HEK293 (cell line): ENCODE data around the gene PPP6C.
A peak's percentile ranks its signal among the peaks of the same experiment; 100 is the strongest.

ENCODE experiments used
- BCL6B ChIP-seq: fragments of 450-650 bp; formaldehyde crosslinking; IDR thresholded peaks from 2 replicates; pipeline ENCODE4 v1.5.1; 2017; ENCODE audit warnings: missing biosample characterization, missing genetic modification characterization
- GFI1B ChIP-seq: fragments of 450-650 bp; formaldehyde crosslinking; IDR thresholded peaks from 2 replicates; pipeline ENCODE4 v1.5.1; 2016; ENCODE audit warnings: missing biosample characterization, missing genetic modification characterization
- PRDM2 ChIP-seq: fragments of 450-650 bp; formaldehyde crosslinking; IDR thresholded peaks from 2 replicates; pipeline ENCODE4 v1.5.1; 2016; ENCODE audit warnings: missing biosample characterization, missing genetic modification characterization, borderline replicate concordance
- SP7 ChIP-seq: fragments of 450-650 bp; formaldehyde crosslinking; IDR thresholded peaks from 2 replicates; pipeline ENCODE4 v1.5.1; 2016; ENCODE audit warnings: missing biosample characterization, missing genetic modification characterization
- YY1 ChIP-seq: fragments of 450-650 bp; formaldehyde crosslinking; IDR thresholded peaks from 2 replicates; pipeline ENCODE4 v1.5.1; 2018; ENCODE audit warnings: missing biosample characterization, missing genetic modification characterization
- ZBTB44 ChIP-seq: fragments of 450-650 bp; IDR thresholded peaks from 2 replicates; pipeline ENCODE4 v1.5.1; 2018; ENCODE audit warnings: missing biosample characterization, mild to moderate bottlenecking, missing genetic modification characterization
- ZNF132 ChIP-seq: fragments of 450-650 bp; formaldehyde crosslinking; IDR thresholded peaks from 2 replicates; pipeline ENCODE4 v1.5.1; 2017; ENCODE audit warnings: missing biosample characterization, missing genetic modification characterization, borderline replicate concordance
- ZNF157 ChIP-seq: fragments of 450-650 bp; formaldehyde crosslinking; IDR thresholded peaks from 2 replicates; pipeline ENCODE4 v1.5.1; 2016; ENCODE audit warnings: missing biosample characterization, missing genetic modification characterization
- ZNF18 ChIP-seq: fragments of 450-650 bp; formaldehyde crosslinking; IDR thresholded peaks from 2 replicates; pipeline ENCODE4 v1.5.1; 2016; ENCODE audit warnings: missing biosample characterization, missing genetic modification characterization
- ZNF23 ChIP-seq: fragments of 450-650 bp; formaldehyde crosslinking; IDR thresholded peaks from 2 replicates; pipeline ENCODE4 v1.5.1; 2016; ENCODE audit warnings: missing biosample characterization, missing genetic modification characterization, borderline replicate concordance
- ZNF239 ChIP-seq: fragments of 450-650 bp; formaldehyde crosslinking; IDR thresholded peaks from 2 replicates; pipeline ENCODE4 v1.5.1; 2016; ENCODE audit warnings: missing biosample characterization, missing genetic modification characterization
- ZNF311 ChIP-seq: fragments of 450-650 bp; formaldehyde crosslinking; IDR thresholded peaks from 2 replicates; pipeline ENCODE4 v1.5.1; 2017; ENCODE audit warnings: missing biosample characterization, missing genetic modification characterization, borderline replicate concordance
- ZNF366 ChIP-seq: fragments of 450-650 bp; formaldehyde crosslinking; conservative IDR thresholded peaks from 2 replicates; pipeline ENCODE4 v1.5.1; 2016; ENCODE audit warnings: missing biosample characterization, missing genetic modification characterization
- ZNF426 ChIP-seq: fragments of 450-650 bp; formaldehyde crosslinking; IDR thresholded peaks from 2 replicates; pipeline ENCODE4 v1.5.1; 2017; ENCODE audit warnings: missing biosample characterization, missing genetic modification characterization, mild to moderate bottlenecking, inconsistent platforms, moderate library complexity
- ZNF473 ChIP-seq: fragments of 450-650 bp; formaldehyde crosslinking; IDR thresholded peaks from 2 replicates; pipeline ENCODE4 v1.5.1; 2017; ENCODE audit warnings: missing biosample characterization, missing genetic modification characterization
- ZNF529 ChIP-seq: fragments of 450-650 bp; formaldehyde crosslinking; IDR thresholded peaks from 2 replicates; pipeline ENCODE4 v1.5.1; 2017; ENCODE audit warnings: missing genetic modification characterization, missing biosample characterization; ENCODE audit not compliant: insufficient replicate concordance
- ZNF549 ChIP-seq: fragments of 450-650 bp; IDR thresholded peaks from 2 replicates; pipeline ENCODE4 v1.5.1; 2018; ENCODE audit warnings: missing biosample characterization, missing genetic modification characterization, mild to moderate bottlenecking, inconsistent platforms, moderate library complexity
- ZNF629 ChIP-seq: fragments of 450-650 bp; formaldehyde crosslinking; IDR thresholded peaks from 2 replicates; pipeline ENCODE4 v1.5.1; 2017; ENCODE audit warnings: missing biosample characterization, missing genetic modification characterization
- ZNF692 ChIP-seq: fragments of 450-650 bp; formaldehyde crosslinking; IDR thresholded peaks from 2 replicates; pipeline ENCODE4 v1.5.1; 2016; ENCODE audit warnings: missing biosample characterization, missing genetic modification characterization
- ZNF701 ChIP-seq: fragments of 450-650 bp; formaldehyde crosslinking; IDR thresholded peaks from 2 replicates; pipeline ENCODE4 v1.5.1; 2016; ENCODE audit warnings: missing biosample characterization, missing genetic modification characterization
- TF ChIP-seq, protein P1 (sequence below): fragments of 450-650 bp; formaldehyde crosslinking; IDR thresholded peaks from 2 replicates; pipeline ENCODE4 v1.5.1; 2017; ENCODE audit warnings: missing biosample characterization, missing genetic modification characterization
- TF ChIP-seq, protein P2 (sequence below): fragments of 450-650 bp; formaldehyde crosslinking; IDR thresholded peaks from 2 replicates; pipeline ENCODE4 v1.5.1; 2016; ENCODE audit warnings: missing biosample characterization, missing genetic modification characterization
- TF ChIP-seq, protein P3 (sequence below): sonication (generic); formaldehyde crosslinking; IDR thresholded peaks from 2 replicates; pipeline ENCODE4 v1.8.1; 2022; ENCODE audit warnings: mild to moderate bottlenecking, moderate library complexity, missing genetic modification reagents

PPP6C gene

DNA sequence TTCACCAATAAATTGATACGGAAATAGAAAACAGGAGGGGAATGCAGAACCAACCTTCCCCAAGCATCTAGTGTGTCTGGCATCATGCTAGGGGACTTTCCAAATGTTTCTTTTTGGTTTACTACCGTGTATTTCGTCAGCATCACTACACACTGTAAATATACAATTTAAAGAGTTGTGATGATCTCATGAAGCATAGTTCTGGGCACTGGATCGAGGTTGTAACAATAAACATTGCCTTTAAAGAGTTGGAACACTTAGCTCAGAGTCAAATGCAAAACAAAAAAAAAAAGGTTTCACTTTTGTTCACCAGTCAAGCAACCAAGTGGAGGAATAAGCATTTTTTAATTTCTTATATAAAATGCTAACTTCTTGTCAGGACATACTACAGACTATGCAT is 43.4 kb downstream of the PPP6C start (continued):
- no peak for TF ChIP-seq PRDM2 (tag by site-specific recombination)
- peak; percentile 96 for TF ChIP-seq ZNF629 (tag by site-specific recombination)
- no peak for TF ChIP-seq ZNF23 (tag by site-specific recombination)
- TF ChIP-seq, protein P1, sequence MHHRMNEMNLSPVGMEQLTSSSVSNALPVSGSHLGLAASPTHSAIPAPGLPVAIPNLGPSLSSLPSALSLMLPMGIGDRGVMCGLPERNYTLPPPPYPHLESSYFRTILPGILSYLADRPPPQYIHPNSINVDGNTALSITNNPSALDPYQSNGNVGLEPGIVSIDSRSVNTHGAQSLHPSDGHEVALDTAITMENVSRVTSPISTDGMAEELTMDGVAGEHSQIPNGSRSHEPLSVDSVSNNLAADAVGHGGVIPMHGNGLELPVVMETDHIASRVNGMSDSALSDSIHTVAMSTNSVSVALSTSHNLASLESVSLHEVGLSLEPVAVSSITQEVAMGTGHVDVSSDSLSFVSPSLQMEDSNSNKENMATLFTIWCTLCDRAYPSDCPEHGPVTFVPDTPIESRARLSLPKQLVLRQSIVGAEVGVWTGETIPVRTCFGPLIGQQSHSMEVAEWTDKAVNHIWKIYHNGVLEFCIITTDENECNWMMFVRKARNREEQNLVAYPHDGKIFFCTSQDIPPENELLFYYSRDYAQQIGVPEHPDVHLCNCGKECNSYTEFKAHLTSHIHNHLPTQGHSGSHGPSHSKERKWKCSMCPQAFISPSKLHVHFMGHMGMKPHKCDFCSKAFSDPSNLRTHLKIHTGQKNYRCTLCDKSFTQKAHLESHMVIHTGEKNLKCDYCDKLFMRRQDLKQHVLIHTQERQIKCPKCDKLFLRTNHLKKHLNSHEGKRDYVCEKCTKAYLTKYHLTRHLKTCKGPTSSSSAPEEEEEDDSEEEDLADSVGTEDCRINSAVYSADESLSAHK (tag by site-specific recombination): no peak
- 0 out of 2 replicates have a peak, but pooled peaks have one; percentile 49 for TF ChIP-seq ZNF692
- 0 out of 2 replicates have a peak, but pooled peaks have one; percentile 9 for TF ChIP-seq ZNF366 (tag by site-specific recombination)
- TF ChIP-seq ZNF529 (tag by site-specific recombination): no peak
- TF ChIP-seq, protein P2, sequence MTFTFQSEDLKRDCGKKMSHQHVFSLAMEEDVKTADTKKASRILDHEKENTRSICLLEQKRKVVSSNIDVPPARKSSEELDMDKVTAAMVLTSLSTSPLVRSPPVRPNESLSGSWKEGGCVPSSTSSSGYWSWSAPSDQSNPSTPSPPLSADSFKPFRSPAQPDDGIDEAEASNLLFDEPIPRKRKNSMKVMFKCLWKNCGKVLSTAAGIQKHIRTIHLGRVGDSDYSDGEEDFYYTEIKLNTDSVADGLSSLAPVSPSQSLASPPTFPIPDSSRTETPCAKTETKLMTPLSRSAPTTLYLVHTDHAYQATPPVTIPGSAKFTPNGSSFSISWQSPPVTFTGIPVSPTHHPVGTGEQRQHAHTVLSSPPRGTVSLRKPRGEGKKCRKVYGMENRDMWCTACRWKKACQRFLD (tag by site-specific recombination): no peak
- TF ChIP-seq ZNF549 (tag by site-specific recombination): no peak
- TF ChIP-seq YY1 (tag by site-specific recombination): no peak
- TF ChIP-seq ZNF426: no peak
- TF ChIP-seq ZNF132 (tag by site-specific recombination): no peak
- no peak for TF ChIP-seq ZNF18
- no peak for TF ChIP-seq ZNF701
- TF ChIP-seq BCL6B (tag by site-specific recombination): no peak
- no peak for TF ChIP-seq ZNF473 (tag by site-specific recombination)
- TF ChIP-seq ZNF239 (tag by site-specific recombination): no peak
- no peak for TF ChIP-seq ZNF157 (tag by site-specific recombination)
- no peak for TF ChIP-seq GFI1B (tag by site-specific recombination)
- no peak for TF ChIP-seq SP7 (tag by site-specific recombination)
- TF ChIP-seq, protein P3, sequence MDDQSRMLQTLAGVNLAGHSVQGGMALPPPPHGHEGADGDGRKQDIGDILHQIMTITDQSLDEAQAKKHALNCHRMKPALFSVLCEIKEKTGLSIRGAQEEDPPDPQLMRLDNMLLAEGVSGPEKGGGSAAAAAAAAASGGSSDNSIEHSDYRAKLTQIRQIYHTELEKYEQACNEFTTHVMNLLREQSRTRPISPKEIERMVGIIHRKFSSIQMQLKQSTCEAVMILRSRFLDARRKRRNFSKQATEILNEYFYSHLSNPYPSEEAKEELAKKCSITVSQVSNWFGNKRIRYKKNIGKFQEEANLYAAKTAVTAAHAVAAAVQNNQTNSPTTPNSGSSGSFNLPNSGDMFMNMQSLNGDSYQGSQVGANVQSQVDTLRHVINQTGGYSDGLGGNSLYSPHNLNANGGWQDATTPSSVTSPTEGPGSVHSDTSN (CRISPR knock-in tag): no peak
- TF ChIP-seq ZNF311 (tag by site-specific recombination): no peak
- TF ChIP-seq ZBTB44: 0 out of 2 replicates have a peak, but pooled peaks have one; percentile 24
